22Rv1 (cell line): Measurements from ENCODE around the gene OR6B2.
A peak's percentile ranks its signal among the peaks of the same experiment; 100 is the strongest.

Experiments
- H3K27ac ChIP-seq: fragments of 450-650 bp; 2 replicates; pipeline ENCODE4 v1.5.1; 2017
- CTCF ChIP-seq: fragments of 450-650 bp; IDR thresholded peaks from 2 replicates; pipeline ENCODE4 v1.5.1; 2017; ENCODE audit warnings: mild to moderate bottlenecking
- ZFX ChIP-seq: fragments of 450-650 bp; IDR thresholded peaks from 2 replicates; pipeline ENCODE4 v1.6.1; 2017; ENCODE audit warnings: antibody characterized with exemption, borderline replicate concordance

The OR6B2 gene

GRCh38 chr2:240066489-240066888, 36.3 kb upstream of the OR6B2 start:
- TF ChIP-seq ZFX (no peak), CTCF (no peak)
- no peak overlapping the region for H3K27ac ChIP-seq

GRCh38 chr2:240064898-240065297, 34.7 kb upstream of the OR6B2 start:
- TF ChIP-seq CTCF: no peak
- no peak for TF ChIP-seq ZFX
- no peak overlapping the region for H3K27ac ChIP-seq

GRCh38 chr2:240060977-240061591, 30.9 kb upstream of the OR6B2 start:
- TF ChIP-seq CTCF (peak; percentile 83), ZFX (no peak)
- H3K27ac ChIP-seq: no peak overlapping the region

- H3K27ac ChIP-seq: no peak overlapping the region
- TF ChIP-seq ZFX: no peak
- no peak for TF ChIP-seq CTCF
Observed at GRCh38 chr2:240056678-240057077, 26.4 kb upstream of the OR6B2 start.

GRCh38 chr2:240055177-240055917, 25.1 kb upstream of the OR6B2 start:
- TF ChIP-seq ZFX (no peak), CTCF (no peak)
- no peak overlapping the region for H3K27ac ChIP-seq

GRCh38 chr2:240053173-240054155, 23.2 kb upstream of the OR6B2 start, which contains the start of gene OR6B3:
Gene OR6B3, minus strand, starts transcription at chr2:240053521.
- H3K27ac ChIP-seq: no peak within 1 kb of the TSS
- TF ChIP-seq ZFX (no peak), CTCF (no peak)

GRCh38 chr2:240052524-240052923, 22.3 kb upstream of the OR6B2 start:
- TF ChIP-seq CTCF (no peak), ZFX (no peak)
- H3K27ac ChIP-seq: no peak overlapping the region
